IMR-90 (cell line): ENCODE results near the gene CHST3. TPM values are rescaled to one million over a fixed set of nuclear protein-coding genes. Genes with fewer than 3 reads are reported as not detected.
A peak's percentile ranks its signal among the peaks of the same experiment; 100 is the strongest.

Experiments
- ATAC-seq: fragments of 200-7000 bp; cut with Tn5 transposase; 2 replicates; pipeline ENCODE4 v1.9.1; 2020; ENCODE audit warnings: low read depth, mild to moderate bottlenecking, moderate library complexity
- Bru-seq: library from RNA; stranded (reverse); fragments of 400-500 nt; gene quantifications from one replicate; lab custom pipeline; 2021; lab: Mats Ljungman, UMichigan
- BruChase-seq, 2 experiments: library from RNA; stranded (reverse); fragments of 400-500 nt; gene quantifications; one replicate each; lab custom pipeline; 2021; lab: Mats Ljungman, UMichigan
- BruUV-seq: library from RNA; stranded (reverse); fragments of 400-500 nt; replicated peaks from 2 replicates; lab custom pipeline; 2021; lab: Mats Ljungman, UMichigan
- CTCF ChIA-PET: fragments of 300-600 bp; formaldehyde crosslinking; extraction: SDS; loops from one replicate; lab custom pipeline; 2021; ENCODE audit warnings: antibody characterized with exemption; lab: Yijun Ruan, JAX
- POLR2A ChIA-PET: fragments of 300-600 bp; sonication (Branson Sonifier 250); formaldehyde crosslinking; loops from one replicate; lab custom pipeline; 2022; ENCODE audit warnings: antibody characterized with exemption; ENCODE audit not compliant: unreplicated experiment; lab: Charles Lee
- DNase-seq: peaks from one replicate; pipeline ENCODE4 v3.0.0; 2013
- H2AFZ ChIP-seq: replicated peaks from 2 replicates; pipeline ENCODE3; 2013; ENCODE audit warnings: low read length, mild to moderate bottlenecking; ENCODE audit not compliant: poor library complexity
- H2AK5ac ChIP-seq: 2 replicates; pipeline ENCODE4 v1.6.1; 2013; ENCODE audit warnings: low read depth, low read length, inconsistent platforms
- H2AK9ac ChIP-seq: replicated peaks from 2 replicates; pipeline ENCODE3; 2013; ENCODE audit warnings: mild to moderate bottlenecking, low read depth, low read length, moderate library complexity; ENCODE audit not compliant: poor library complexity
- H2BK120ac ChIP-seq: 2 replicates; pipeline ENCODE4 v1.6.1; 2013; ENCODE audit warnings: low read depth, low read length, inconsistent platforms
- H2BK15ac ChIP-seq: 3 replicates; pipeline ENCODE4 v1.6.1; 2013; ENCODE audit warnings: low read depth, low read length, inconsistent platforms
- H2BK20ac ChIP-seq: 2 replicates; pipeline ENCODE4 v1.6.1; 2013; ENCODE audit warnings: low read depth, mild to moderate bottlenecking, inconsistent platforms, low read length, moderate library complexity
- H2BK5ac ChIP-seq: 2 replicates; pipeline ENCODE4 v1.6.1; 2013; ENCODE audit warnings: mild to moderate bottlenecking, low read depth, low read length, inconsistent platforms; ENCODE audit not compliant: poor library complexity, severe bottlenecking
- H3K14ac ChIP-seq: replicated peaks from 2 replicates; pipeline ENCODE4 v1.6.1; 2013; ENCODE audit warnings: low read depth, low read length, inconsistent platforms
- H3K18ac ChIP-seq: 2 replicates; pipeline ENCODE4 v1.6.1; 2013; ENCODE audit warnings: low read depth, low read length, control low read depth
- H3K23ac ChIP-seq: 2 replicates; pipeline ENCODE4 v1.6.1; 2013; ENCODE audit warnings: low read depth, low read length, inconsistent platforms
- H3K27ac ChIP-seq: 2 replicates; pipeline ENCODE4 v1.5.1; 2013; ENCODE audit warnings: mild to moderate bottlenecking, control low read depth, low read length; ENCODE audit not compliant: insufficient read depth
- H3K27me3 ChIP-seq: 2 replicates; pipeline ENCODE4 v1.6.1; 2013; ENCODE audit warnings: low read length; ENCODE audit not compliant: control insufficient read depth, insufficient read depth
- H3K36me3 ChIP-seq: 2 replicates; pipeline ENCODE4 v1.6.1; 2013; ENCODE audit warnings: low read length, mixed read lengths; ENCODE audit not compliant: control insufficient read depth, insufficient read depth
- H3K4ac ChIP-seq: 2 replicates; pipeline ENCODE4 v1.6.1; 2013; ENCODE audit warnings: low read depth, low read length, inconsistent platforms
- H3K4me1 ChIP-seq: 2 replicates; pipeline ENCODE4 v1.6.1; 2013; ENCODE audit warnings: low read length, mixed read lengths; ENCODE audit not compliant: control insufficient read depth, insufficient read depth
- H3K4me2 ChIP-seq: 2 replicates; pipeline ENCODE4 v1.6.1; 2013; ENCODE audit warnings: low read depth, mild to moderate bottlenecking, control low read depth, low read length, moderate library complexity
- H3K4me3 ChIP-seq: 2 replicates; pipeline ENCODE4 v1.5.1; 2013; ENCODE audit warnings: low read depth, mild to moderate bottlenecking, control low read depth, low read length, moderate library complexity; ENCODE audit not compliant: insufficient read depth
- H3K56ac ChIP-seq: 2 replicates; pipeline ENCODE4 v1.6.1; 2013; ENCODE audit warnings: low read length, inconsistent platforms; ENCODE audit not compliant: insufficient read depth; ENCODE audit errors: extremely low read depth
- H3K79me1 ChIP-seq, 2 experiments: 2 replicates each; pipeline ENCODE4 v1.6.1; 2013; ENCODE audit warnings: low read length in 2 of 2, inconsistent platforms in 1 of 2, low read depth in 1 of 2
- H3K9ac ChIP-seq: 2 replicates; pipeline ENCODE4 v1.6.1; 2013; ENCODE audit warnings: low read depth, low read length, control low read depth
- H3K9me1 ChIP-seq: 2 replicates; pipeline ENCODE4 v1.6.1; 2013; ENCODE audit warnings: low read length, inconsistent platforms; ENCODE audit not compliant: insufficient read depth
- H3K9me3 ChIP-seq: 2 replicates; pipeline ENCODE4 v1.6.1; 2013; ENCODE audit warnings: low read length; ENCODE audit not compliant: control insufficient read depth, insufficient read depth
- H4K20me1 ChIP-seq: 2 replicates; pipeline ENCODE4 v1.6.1; 2013; ENCODE audit warnings: low read length, inconsistent platforms; ENCODE audit not compliant: insufficient read depth
- H4K5ac ChIP-seq: 2 replicates; pipeline ENCODE4 v1.6.1; 2013; ENCODE audit warnings: mild to moderate bottlenecking, low read depth, low read length, control low read depth
- H4K8ac ChIP-seq, 2 experiments: 2 replicates each; pipeline ENCODE4 v1.6.1; 2013; ENCODE audit warnings: low read depth in 2 of 2, low read length in 2 of 2, control low read depth in 1 of 2, inconsistent platforms in 1 of 2
- H4K91ac ChIP-seq: 2 replicates; pipeline ENCODE4 v1.6.1; 2013; ENCODE audit warnings: low read depth, low read length, inconsistent platforms; ENCODE audit not compliant: insufficient read depth
- CEBPB ChIP-seq: IDR thresholded peaks from 2 replicates; pipeline ENCODE4 v1.6.1; 2012; ENCODE audit warnings: low read depth, low read length, improper control_type of control experiment
- POLR2A ChIP-seq: IDR thresholded peaks from 2 replicates; pipeline ENCODE4 v1.6.1; 2012; ENCODE audit warnings: mild to moderate bottlenecking, low read depth, low read length
- RCOR1 ChIP-seq: IDR thresholded peaks from 2 replicates; pipeline ENCODE4 v1.6.1; 2012; ENCODE audit warnings: mild to moderate bottlenecking, low read length, improper control_type of control experiment; ENCODE audit not compliant: insufficient replicate concordance
- WGBS, 2 experiments: methylation state at CpG; one replicate each; pipeline versions ENCODE4 v1.1.5 to v1.1.7; 2013; ENCODE audit warnings: missing lambda C conversion rate in 2 of 2; ENCODE audit not compliant: insufficient read length in 1 of 2; ENCODE audit errors: extremely low coverage in 2 of 2; 5-methylcytosine and 5-hydroxymethylcytosine counted together
- dilution Hi-C: fragments of 300-500 bp; cut with HindIII; formaldehyde crosslinking; loops from one replicate; pipeline ENCODE4 v1.14.3; 2018; ENCODE audit warnings: low sequenced_read_pairs; ENCODE audit not compliant: unreplicated experiment
- in situ Hi-C: fragments of 300-500 bp; cut with MboI; formaldehyde crosslinking; loops from 3 replicates; pipeline ENCODE4 v1.14.3; 2019; ENCODE audit warnings: low sequenced_read_pairs, inconsistent platforms, mixed read lengths
- intact Hi-C: fragments of 100-400 bp; cut with micrococcal nuclease; formaldehyde crosslinking; loops from 2 replicates; pipeline ENCODE4 v1.10.0; 2022
- long read RNA-seq: library from polyadenylated mRNA; unstranded; transcript quantifications from one replicate; pipeline ENCODE4 v2.0.0, GENCODE V29; 2021; ENCODE audit not compliant: unreplicated experiment
- polyA plus RNA-seq, 3 experiments: library from polyadenylated mRNA; depleted of rRNA; stranded (reverse); fragments of >200 nt; gene quantifications; 2 replicates each; pipeline ENCODE4 v1.2.3, GENCODE V29; 2012; ENCODE audit warnings: low replicate concordance in 1 of 3
- total RNA-seq: library from RNA; depleted of rRNA; stranded (reverse); fragments of >200 nt; gene quantifications from 2 replicates; pipeline ENCODE4 v1.2.3, GENCODE V29; 2012; rRNA removed

Gene CHST3, protein sequence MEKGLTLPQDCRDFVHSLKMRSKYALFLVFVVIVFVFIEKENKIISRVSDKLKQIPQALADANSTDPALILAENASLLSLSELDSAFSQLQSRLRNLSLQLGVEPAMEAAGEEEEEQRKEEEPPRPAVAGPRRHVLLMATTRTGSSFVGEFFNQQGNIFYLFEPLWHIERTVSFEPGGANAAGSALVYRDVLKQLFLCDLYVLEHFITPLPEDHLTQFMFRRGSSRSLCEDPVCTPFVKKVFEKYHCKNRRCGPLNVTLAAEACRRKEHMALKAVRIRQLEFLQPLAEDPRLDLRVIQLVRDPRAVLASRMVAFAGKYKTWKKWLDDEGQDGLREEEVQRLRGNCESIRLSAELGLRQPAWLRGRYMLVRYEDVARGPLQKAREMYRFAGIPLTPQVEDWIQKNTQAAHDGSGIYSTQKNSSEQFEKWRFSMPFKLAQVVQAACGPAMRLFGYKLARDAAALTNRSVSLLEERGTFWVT
- total RNA-seq: 9.0 and 10.6 TPM in 2 replicates
- 8.6 and 9.1 TPM in 2 replicates for polyA plus RNA-seq (2012; rRNA removed)
- 5.5 and 6.1 TPM in 2 replicates for polyA plus RNA-seq (2012; cell fraction: cytosol; rRNA removed)
- 5.5 and 7.2 TPM in 2 replicates for polyA plus RNA-seq (2012; cell fraction: nucleus; rRNA removed; ENCODE audit: low replicate concordance)
- Bru-seq, nascent RNA: percentile 71 among the genes with signal in this experiment
- percentile 65 among the genes with signal in this experiment for BruChase-seq, experiment 1, labeled RNA remaining after a 6-hour chase
- percentile 68 among the genes with signal in this experiment for BruChase-seq, experiment 2, labeled RNA remaining after a 2-hour chase
- long read RNA-seq, full-length matches to known transcripts: 1 of 20 reads
- long read RNA-seq, partial matches to known transcripts: 0 of 20 reads
- long read RNA-seq, other reads (novel, unspliced or antisense): 19 of 20 reads

DNA sequence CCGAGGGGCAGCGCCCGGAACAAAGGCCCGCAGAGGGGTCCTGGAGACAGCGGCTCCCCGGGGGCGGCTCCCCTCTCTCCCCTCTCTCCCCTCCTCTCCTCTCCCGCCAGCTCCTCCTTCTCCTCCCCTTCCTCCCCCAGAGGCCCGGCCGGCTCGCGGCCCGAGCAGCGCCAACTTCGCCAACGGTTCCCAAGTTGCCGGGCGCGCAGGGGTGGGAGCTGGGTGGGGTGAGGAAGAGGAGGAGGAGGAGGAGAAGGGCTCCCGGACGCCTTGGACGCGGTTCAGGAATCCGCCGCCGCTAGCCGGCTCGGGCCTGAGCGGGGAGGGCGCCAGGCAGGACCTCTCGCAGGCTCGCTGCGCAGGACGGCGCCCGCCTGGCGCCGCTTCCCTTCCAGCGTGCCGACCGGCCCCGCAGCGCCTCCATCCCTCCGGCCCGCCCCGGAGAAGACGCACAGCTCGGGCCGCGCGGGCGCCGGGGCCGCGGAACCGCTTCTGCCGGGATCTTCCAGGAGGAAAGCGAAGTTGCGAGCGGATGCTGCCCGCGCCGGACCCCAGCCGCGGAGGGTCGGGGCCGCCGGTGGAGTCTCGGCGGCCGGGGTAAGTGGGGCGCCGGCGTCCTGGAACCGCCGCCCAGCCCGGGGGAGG, at the start of gene CHST3:
CHST3 (plus strand) TSS at position 298 of the 645 bp plus-strand sequence. CDS start 41,448 bp downstream, outside the sequence.
- Histone ChIP-seq H2BK20ac (peak within 1 kb of the TSS; percentile 64), H3K36me3 (no peaks in the 10 kb centered on the region), H4K5ac (peak within 1 kb of the TSS; percentile 39), H3K23ac (peak within 1 kb of the TSS; percentile 92), H2AFZ (peak within 1 kb of the TSS; percentile 89), H2BK120ac (peak within 1 kb of the TSS; percentile 60), H2BK15ac (peak within 1 kb of the TSS; percentile 65; the same call in 1 of the 3 replicates), H4K20me1 (peaks cover 27% of the 10 kb centered on the region), H3K27me3 (no peaks in the 10 kb centered on the region), H3K4me1 (peaks cover 13% of the 10 kb centered on the region), H3K9ac (peak within 1 kb of the TSS; percentile 94), H3K4me3 (peak within 1 kb of the TSS; percentile 77), H3K4me2 (peak within 1 kb of the TSS; percentile 96), H2BK5ac (peak within 1 kb of the TSS; percentile 65), H3K56ac (peak within 1 kb of the TSS; percentile 80; the same call in 1 of the 2 replicates), H2AK9ac (peak within 1 kb of the TSS; percentile 96), H4K8ac (peak within 1 kb of the TSS; percentile 68 to 90; a peak in 2 of 4 replicates), H3K79me1 (peaks cover 17 to 43% of the 10 kb centered on the region in 2 experiments), H4K91ac (peak within 1 kb of the TSS; percentile 81), H3K9me3 (no peaks in the 10 kb centered on the region; the same call in 1 of the 2 replicates), H3K4ac (peak within 1 kb of the TSS; percentile 94), H3K18ac (peak within 1 kb of the TSS; percentile 58), H2AK5ac (peak within 1 kb of the TSS; percentile 97), H3K14ac (peak within 1 kb of the TSS; percentile 92), H3K27ac (peak within 1 kb of the TSS; percentile 74), H3K9me1 (peaks cover 20% of the 10 kb centered on the region)
- 1% methylated on average over 24 of the region's 77 CpGs; no CpG with 5 or more reads in 1 of the 2 experiments for WGBS, 2 experiments
- peak; percentile 56 for DNase-seq
- ChIA-PET CTCF (no interaction called here), POLR2A (no interaction called here)
- no TSS peak for BruUV-seq
- intact Hi-C loops: loop anchor here (2.0 kb wide), 1 partner anchor 85 kb away; no protein-coding TSS in a partner anchor
- in situ Hi-C loops: loop anchor here (10.0 kb wide), 1 partner anchor 361 kb away; no protein-coding TSS in a partner anchor
- no peak for TF ChIP-seq RCOR1
- TF ChIP-seq CEBPB: no peak
- TF ChIP-seq POLR2A: peak; percentile 8; the same call in 1 of the 2 replicates
- dilution Hi-C loops: no loop called here
- ATAC-seq: peak; percentile 73
